ENCODE results near the gene GALNTL6. TPM values are rescaled to one million over a fixed set of nuclear protein-coding genes. Genes with fewer than 3 reads are reported as not detected.

The GALNTL6 gene
- total RNA-seq, 1 donor from 2014 or later: not detected

DNA sequence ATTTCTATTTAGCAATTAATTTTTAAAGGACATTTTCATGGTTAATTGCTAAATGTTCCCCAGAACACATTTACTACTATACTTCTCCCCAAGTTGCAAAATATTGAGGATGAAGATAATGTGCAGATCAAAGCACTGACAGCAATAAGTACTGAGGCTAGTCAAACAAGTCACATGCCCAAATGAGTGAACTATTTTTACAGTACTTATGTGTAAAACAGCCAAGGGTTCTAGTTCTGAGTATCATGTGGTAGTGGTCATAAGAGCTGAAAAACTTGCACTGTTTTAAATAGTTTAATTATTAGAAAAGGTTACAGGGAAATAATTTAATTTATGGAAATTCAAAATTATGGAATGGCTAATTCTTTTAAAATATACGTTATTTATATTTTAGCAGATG is 3.8 kb downstream of the GALNTL6 start:
- DNase-seq (ENCODE audit: low spot score in 2 of 2): no peak
- no peaks in the 10 kb centered on the region for H3K4me1 ChIP-seq
- TF ChIP-seq, protein P1, sequence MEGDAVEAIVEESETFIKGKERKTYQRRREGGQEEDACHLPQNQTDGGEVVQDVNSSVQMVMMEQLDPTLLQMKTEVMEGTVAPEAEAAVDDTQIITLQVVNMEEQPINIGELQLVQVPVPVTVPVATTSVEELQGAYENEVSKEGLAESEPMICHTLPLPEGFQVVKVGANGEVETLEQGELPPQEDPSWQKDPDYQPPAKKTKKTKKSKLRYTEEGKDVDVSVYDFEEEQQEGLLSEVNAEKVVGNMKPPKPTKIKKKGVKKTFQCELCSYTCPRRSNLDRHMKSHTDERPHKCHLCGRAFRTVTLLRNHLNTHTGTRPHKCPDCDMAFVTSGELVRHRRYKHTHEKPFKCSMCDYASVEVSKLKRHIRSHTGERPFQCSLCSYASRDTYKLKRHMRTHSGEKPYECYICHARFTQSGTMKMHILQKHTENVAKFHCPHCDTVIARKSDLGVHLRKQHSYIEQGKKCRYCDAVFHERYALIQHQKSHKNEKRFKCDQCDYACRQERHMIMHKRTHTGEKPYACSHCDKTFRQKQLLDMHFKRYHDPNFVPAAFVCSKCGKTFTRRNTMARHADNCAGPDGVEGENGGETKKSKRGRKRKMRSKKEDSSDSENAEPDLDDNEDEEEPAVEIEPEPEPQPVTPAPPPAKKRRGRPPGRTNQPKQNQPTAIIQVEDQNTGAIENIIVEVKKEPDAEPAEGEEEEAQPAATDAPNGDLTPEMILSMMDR (IDR thresholded peaks at IDR 0.05): no peak
- H3K9me3 ChIP-seq: no peaks in the 10 kb centered on the region
- no peaks in the 10 kb centered on the region for H3K36me3 ChIP-seq
- H3K4me3 ChIP-seq: no peak overlapping the region
- H3K27ac ChIP-seq: no peak overlapping the region
- no peaks in the 10 kb centered on the region for H3K27me3 ChIP-seq
- intact Hi-C loops (cut with DNase I): no loop called here

DNA sequence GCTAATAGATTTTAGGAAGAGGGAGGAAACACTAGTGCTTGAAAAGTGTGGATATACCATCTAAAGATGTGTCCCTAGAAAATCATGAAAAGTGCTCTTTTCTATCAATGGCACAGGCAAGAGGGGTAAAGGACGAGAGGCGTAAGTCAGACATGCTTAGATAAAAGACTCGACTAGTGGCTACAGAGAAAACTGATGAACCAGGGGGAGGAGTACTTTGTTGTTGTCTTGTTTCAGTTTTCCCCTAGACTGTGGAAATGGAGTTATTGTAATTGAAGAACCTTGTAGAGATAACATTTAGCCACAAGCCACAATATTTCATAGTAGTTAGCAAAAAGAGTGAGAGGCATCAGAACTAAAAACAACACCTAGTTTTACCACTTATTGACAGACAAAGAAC is 21.4 kb downstream of the GALNTL6 start:
- no peak for DNase-seq (ENCODE audit: low spot score in 2 of 2)
- Histone ChIP-seq H3K27me3 (no peaks in the 10 kb centered on the region), H3K4me3 (no peak overlapping the region), H3K9me3 (no peaks in the 10 kb centered on the region), H3K27ac (no peak overlapping the region), H3K4me1 (no peaks in the 10 kb centered on the region), H3K36me3 (no peaks in the 10 kb centered on the region)
- intact Hi-C loops (cut with DNase I): no loop called here
- TF ChIP-seq, protein P1 (IDR thresholded peaks at IDR 0.05): no peak

DNA sequence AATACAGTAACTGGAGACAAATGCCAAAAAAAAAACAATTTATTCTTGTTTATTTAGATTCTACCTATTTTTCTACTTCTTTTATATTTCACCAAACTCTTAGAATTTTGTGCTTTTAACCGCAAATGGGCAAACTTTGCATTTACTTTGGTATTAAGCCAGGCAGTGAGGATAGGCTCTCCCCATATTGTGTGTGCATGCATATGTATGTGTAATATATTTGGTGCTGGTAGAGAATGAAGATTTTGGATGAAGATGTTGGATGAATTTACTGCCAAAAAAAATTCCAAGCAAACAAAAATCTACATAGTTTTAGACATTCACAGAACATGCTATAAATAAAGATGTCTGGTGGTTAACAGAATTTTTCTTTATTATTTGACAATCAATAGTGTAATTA is 30.3 kb downstream of the GALNTL6 start:
- H3K4me1 ChIP-seq: no peaks in the 10 kb centered on the region
- H3K9me3 ChIP-seq: no peaks in the 10 kb centered on the region
- no peaks in the 10 kb centered on the region for H3K36me3 ChIP-seq
- no peak overlapping the region for H3K4me3 ChIP-seq
- intact Hi-C loops (cut with DNase I): no loop called here
- no peaks in the 10 kb centered on the region for H3K27me3 ChIP-seq
- DNase-seq (ENCODE audit: low spot score in 2 of 2): no peak
- TF ChIP-seq, protein P1 (IDR thresholded peaks at IDR 0.05): no peak
- no peak overlapping the region for H3K27ac ChIP-seq

DNA sequence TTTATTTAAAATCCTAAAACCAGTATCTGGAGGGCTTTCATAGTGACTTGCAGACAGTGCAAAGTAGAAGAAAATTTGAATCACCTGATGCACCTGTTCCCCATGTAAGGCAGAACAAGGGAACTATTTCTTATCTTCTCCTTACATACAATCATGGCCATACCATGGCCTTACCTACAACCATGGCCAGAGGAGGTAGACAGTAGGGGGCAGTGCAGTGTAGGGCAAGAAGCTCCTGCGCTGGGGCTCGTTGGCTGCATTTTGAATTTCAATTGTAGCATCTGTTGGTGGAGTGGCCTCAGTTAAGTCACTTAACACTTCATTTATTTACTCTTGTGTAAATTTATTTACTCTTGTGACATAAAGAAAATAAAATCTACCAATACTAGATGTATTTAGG is 33.0 kb downstream of the GALNTL6 start:
- Histone ChIP-seq H3K4me3 (no peak overlapping the region), H3K27me3 (no peaks in the 10 kb centered on the region), H3K4me1 (no peaks in the 10 kb centered on the region), H3K9me3 (no peaks in the 10 kb centered on the region), H3K27ac (no peak overlapping the region), H3K36me3 (no peaks in the 10 kb centered on the region)
- no peak for DNase-seq (ENCODE audit: low spot score in 2 of 2)
- intact Hi-C loops (cut with DNase I): no loop called here
- TF ChIP-seq, protein P1 (IDR thresholded peaks at IDR 0.05): no peak

DNA sequence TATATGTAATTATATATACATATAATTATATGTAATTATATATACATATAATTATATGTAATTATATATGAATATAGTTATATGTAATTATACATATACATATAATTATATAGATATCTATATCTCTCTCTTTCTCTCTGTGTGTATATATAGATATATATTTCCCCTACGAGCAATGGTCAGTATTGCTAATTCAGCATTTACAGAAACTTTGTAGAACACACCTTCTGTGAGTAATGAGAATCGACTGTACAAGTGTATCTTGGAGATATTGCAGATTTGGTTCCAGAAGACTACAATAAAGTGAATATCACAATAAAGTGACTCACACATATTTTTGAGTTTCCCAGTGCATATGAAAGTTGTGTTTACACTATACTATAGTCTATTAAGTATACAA is 33.7 kb downstream of the GALNTL6 start:
- no peak overlapping the region for H3K4me3 ChIP-seq
- H3K27me3 ChIP-seq: no peaks in the 10 kb centered on the region
- intact Hi-C loops (cut with DNase I): no loop called here
- H3K36me3 ChIP-seq: no peaks in the 10 kb centered on the region
- no peak overlapping the region for H3K27ac ChIP-seq
- no peaks in the 10 kb centered on the region for H3K4me1 ChIP-seq
- H3K9me3 ChIP-seq: no peaks in the 10 kb centered on the region
- TF ChIP-seq, protein P1 (IDR thresholded peaks at IDR 0.05): no peak
- no peak for DNase-seq (ENCODE audit: low spot score in 2 of 2)

DNA sequence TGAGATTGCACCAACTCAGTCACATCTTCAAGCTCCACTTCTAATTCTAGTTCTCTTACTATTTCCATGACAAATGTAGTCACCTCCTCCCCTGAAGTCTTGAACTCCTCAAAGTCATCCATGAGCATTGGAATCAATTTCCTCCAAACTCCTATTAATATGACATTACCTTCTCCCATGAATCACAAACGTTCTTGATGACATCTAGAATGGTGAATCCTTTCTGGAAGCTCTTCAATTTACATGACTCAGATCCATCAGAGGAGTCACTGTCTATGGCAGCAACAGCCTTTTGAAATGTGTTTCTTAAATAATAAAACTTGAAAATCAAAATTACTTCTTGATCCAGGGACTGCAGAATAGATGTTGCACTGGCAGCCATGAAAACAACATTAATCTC is 34.5 kb downstream of the GALNTL6 start:
- intact Hi-C loops (cut with DNase I): no loop called here
- no peak overlapping the region for H3K4me3 ChIP-seq
- H3K27ac ChIP-seq: no peak overlapping the region

More for the DNA sequence above, 34.5 kb downstream of the GALNTL6 start:
- no peaks in the 10 kb centered on the region for H3K36me3 ChIP-seq
- H3K27me3 ChIP-seq: no peaks in the 10 kb centered on the region
- no peaks in the 10 kb centered on the region for H3K4me1 ChIP-seq
- TF ChIP-seq, protein P1 (IDR thresholded peaks at IDR 0.05): no peak
- H3K9me3 ChIP-seq: no peaks in the 10 kb centered on the region
- DNase-seq (ENCODE audit: low spot score in 2 of 2): no peak
